Measurements from ENCODE around the gene ABCA5.
"Not testable (repeated sequence)": the region's sequence is repeated elsewhere in the genome, so short reads cannot be mapped to it uniquely, and the experiment has no call there.

Gene ABCA5

GRCh38 chr17:69326377-69327059 lies 415 bp downstream of the ABCA5 start:
- DNase-seq, result no peak

DNA sequence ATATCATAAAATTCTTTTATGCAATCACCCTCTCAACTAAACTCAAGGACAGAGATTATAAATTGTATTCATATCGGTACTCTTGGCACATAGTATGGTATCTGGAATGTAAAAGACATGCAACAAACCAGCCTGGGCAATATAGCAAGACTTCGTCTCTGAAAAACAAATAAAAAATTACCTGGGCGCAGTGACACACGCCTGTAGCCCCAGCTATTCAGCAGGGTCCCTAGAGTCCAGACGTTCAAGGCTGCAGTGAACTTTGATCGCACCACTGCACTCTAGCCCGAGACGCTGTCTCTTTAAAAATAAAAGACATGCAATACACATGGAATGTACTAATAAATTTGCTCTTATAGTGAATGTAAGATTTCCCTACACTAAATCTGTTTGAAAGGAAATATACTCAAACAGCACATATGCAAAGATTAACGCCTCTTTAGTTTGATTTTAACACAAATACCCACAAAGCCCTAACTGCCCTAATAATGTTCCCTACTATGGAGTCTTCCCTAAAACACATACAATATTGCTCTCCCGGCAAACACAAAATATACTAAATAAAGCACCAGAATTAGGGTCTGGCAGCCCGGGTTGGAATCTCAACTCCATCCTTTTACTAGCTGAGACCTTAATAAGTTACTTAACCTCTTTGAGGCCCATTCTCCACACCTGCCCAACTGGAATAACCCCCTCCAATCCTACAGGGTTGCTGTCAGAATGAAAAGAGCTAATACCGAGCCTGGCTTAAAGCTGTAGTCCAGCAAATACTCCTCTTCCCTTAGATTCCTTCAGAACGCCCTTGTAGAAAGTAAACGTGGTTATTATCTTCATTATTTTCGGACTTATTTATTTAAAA lies 1.2 kb downstream of the ABCA5 start:
- DNase-seq, result no peak

DNA sequence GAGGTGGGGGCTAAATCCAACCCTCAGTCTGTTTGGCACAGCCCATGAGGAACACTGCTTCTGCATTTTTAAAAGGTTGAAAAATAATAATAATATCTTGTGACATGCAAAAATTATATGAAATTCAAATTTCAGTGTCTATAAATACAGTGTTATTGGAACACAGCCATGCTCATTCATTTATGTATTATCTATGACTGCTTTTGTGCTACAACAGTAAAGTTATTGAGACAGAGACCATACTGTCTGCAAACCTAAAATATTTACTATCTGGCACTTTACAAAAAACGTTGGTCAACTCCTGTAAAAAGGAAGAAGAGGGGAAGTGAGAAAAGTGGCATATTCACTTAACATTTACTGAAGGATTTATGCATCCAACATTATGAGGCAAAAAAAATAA lies 3.1 kb downstream of the ABCA5 start:
- DNase-seq, result no peak

DNA sequence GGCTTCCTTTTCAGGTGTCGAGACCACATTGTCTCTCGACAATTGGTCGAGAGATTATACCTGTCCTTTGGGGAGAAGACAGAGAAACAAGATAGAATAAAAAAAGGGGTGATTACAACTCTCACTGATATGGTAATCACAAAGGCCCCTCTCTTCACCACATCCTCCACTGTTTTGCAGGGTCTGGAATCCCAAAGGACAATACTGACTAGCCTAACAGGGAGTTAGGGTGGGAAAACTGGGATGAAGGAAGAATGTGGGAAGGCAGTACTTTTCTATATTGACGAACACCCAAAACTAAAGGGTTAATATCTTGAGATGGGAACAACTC lies 6.1 kb downstream of the ABCA5 start:
- DNase-seq, result no peak

DNA sequence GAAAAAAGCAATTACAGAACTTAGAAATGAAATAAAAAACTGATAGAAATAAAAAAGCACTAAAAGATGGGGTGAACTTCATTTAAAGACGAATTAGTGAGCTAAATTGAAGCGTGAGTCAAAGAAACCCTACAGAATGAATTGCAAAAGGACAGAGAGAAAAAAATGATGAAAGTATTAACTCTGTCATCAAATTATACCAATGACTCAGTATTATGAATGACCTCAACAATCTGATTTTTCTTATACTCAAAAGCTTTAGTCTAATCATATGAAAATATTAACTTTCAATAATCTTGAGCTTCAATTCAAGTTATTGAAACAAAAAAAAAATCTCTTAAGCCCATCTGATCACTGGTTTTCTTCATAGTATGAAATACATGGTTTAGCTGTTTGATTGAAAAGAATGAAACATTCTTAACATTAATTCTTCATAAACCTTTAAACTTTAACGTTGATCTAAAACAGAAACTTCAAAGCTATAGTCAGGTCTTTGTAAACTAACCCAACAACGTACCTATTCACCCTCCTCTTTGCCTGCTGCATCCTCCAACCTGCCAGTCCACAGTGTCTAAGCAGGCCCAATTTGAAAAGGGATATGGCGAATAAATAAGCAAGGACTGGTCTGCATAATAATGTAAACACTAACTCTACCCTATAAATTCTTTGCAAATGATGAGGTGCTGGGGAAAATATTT lies 6.6 kb downstream of the ABCA5 start:
- DNase-seq, result no peak

DNA sequence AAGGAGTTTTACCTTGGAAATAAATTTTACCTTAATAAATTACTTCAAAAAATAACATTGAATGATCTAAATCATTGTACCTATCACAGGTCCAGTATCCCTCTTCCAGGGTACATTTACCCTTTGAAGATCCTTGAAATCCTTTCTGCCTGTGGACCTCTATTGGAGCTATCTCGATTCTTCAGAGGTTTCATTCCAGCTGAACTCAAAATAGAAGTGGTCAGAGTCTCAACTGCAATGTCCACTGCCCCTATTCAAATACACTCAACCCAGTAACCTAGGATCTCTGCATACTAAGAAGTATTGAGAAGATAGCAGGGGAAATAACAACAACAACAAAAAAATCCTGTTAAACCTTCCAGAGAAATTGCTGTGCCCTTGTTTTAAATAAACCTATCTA lies 9.3 kb downstream of the ABCA5 start:
- no peak for DNase-seq

- DNase-seq, result no peak
These were observed 12.5 kb downstream of the ABCA5 start for GRCh38 chr17:69314246-69315065.

DNA sequence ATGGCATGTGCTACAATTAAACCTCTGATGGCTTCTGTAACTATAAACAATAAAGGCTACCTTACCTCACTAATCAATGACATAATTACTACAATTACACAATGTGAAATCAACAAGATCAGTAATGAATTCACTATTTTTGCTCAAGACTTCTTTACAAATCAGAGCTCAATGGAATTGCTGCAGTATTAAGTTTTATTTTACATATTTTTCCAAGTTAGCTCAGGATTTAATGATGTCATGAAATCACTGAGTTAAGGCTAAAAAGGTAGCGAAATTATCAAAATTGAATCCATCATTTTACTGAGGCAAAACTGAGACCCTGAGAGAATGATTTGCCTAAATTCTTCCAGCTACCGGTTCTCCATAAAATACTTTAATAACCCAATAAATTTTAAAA lies 21.8 kb downstream of the ABCA5 start:
- no peak for DNase-seq

- DNase-seq, result no peak
These were observed 24.3 kb downstream of the ABCA5 start for GRCh38 chr17:69302682-69303081.

- no peak for DNase-seq
These were observed 26.7 kb downstream of the ABCA5 start for GRCh38 chr17:69300222-69300621.

DNA sequence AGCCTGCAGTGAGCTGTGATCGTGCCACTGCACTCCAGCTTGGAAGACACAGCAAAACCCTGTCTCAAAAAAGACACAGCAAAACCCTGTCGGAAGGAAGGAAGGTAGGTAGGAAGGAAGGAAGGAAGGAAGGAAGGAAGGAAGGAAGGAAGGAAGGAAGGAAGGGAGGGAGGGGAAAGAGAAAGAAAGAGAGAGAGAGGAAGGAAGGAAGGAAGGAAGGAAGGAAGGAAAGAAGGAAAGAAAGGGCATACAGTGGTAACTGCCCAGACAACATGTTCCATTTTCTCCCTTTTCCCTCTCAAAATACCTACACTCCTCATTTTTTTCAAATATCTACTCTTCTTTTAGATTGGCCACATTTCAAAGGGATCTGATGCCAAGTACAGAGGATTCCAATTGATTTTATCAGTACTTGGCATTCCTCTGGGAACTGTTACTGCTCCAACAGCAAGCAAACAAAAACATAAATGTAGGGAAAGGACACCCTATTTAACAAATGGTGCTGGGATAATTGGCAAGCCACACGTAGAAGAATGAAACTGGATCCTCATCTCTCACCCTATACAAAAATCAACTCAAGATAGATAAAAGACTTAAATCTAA lies 28.7 kb downstream of the ABCA5 start:
- not testable (repeated sequence) for DNase-seq

DNA sequence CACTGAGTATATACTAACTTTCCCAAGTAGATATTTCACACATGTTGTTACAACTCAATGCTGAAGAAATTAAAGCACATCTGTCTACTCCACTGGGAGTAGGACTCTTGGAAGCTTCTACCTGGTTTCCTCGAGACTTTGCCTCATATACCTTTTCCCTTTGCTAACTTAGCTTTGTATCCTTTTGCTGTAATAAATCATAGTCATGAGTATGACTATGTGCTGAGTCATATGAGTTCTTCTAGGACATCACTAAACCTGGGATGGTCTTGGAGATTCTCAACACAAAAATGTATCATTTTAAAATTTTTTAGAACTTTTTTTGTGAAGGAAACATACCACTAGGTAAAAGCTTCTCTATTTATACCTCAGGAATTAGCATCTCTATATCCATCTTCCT lies 39.8 kb downstream of the ABCA5 start:
- DNase-seq, result no peak

DNA sequence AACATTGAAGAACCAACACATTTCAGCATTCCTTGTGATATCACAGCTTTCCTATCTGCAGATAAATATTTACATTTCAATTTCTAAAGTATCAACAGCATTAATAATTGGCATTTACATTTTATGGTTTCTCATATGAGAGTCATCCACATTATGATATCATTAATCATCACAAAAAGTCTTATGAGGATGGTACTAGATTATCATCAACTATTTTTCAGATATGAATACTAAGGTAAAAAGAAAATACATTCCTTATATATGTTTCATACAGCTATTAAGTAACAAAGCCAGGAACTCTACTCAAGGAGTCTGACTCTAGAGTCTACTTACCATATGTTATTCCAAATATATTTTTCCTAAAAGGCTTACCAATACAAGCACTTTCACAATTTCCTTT lies 40.7 kb downstream of the ABCA5 start:
- DNase-seq, result no peak

GRCh38 chr17:69284646-69285045 lies 42.3 kb downstream of the ABCA5 start:
- DNase-seq, result no peak

- no peak for DNase-seq
These were observed 44.9 kb downstream of the ABCA5 start for GRCh38 chr17:69282002-69282401.

GRCh38 chr17:69276279-69276678 lies 50.7 kb downstream of the ABCA5 start:
- not testable (repeated sequence) for DNase-seq

GRCh38 chr17:69275751-69276150 lies 51.2 kb downstream of the ABCA5 start:
- DNase-seq, result no peak

- DNase-seq, result no peak
These were observed 55.9 kb downstream of the ABCA5 start for GRCh38 chr17:69271023-69271422.

GRCh38 chr17:69269131-69269998 lies 57.6 kb downstream of the ABCA5 start:
- no peak for DNase-seq

DNA sequence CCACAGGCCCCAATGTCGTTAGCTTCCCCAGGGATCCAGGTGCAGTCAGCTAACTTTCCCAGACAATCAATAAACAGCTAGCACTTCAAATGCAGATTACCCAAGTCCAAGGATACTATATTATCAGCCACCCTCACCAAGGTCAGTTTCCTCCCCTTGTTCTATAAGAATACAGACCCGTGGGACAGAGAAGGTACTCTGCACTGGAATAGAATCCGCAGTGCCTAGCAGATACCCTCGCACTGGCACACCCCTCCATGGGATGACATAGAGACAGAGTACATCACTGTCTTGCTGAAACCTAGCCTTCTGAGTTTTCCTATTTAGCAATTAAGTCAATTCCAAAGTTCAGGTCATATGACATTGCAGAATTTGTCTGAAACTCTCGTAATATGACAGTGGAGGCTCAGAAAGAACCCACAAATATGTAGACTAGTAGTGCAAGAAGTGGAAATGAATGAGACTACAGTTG lies 58.4 kb downstream of the ABCA5 start:
- DNase-seq, result no peak

- DNase-seq, result no peak
These were observed 59.7 kb downstream of the ABCA5 start for GRCh38 chr17:69267219-69267618.

All from stimulated activated CD4-positive, alpha-beta T cell treated with anti-CD3 and anti-CD28 coated beads, Interleukin-2, amount 100 ng/mL, for 48 hours (primary cell).